Measurements from ENCODE around the gene ANAPC16.
A peak's percentile ranks its signal among the peaks of the same experiment; 100 is the strongest.

Gene ANAPC16

GRCh38 chr10:72177454-72177853, 38.4 kb upstream of the ANAPC16 start:
- Histone ChIP-seq H3K36me3 (ENCODE audit: control insufficient read depth in 2 of 2, insufficient read depth in 2 of 2, low read length in 2 of 2) (peaks cover 4 to 5% of the 10 kb centered on the region in 2 donors), H3K27me3 (ENCODE audit: control insufficient read depth in 2 of 2, insufficient read depth in 2 of 2, low read length in 2 of 2) (no peaks in the 10 kb centered on the region), H3K4me3 (ENCODE audit: low read length in 2 of 2) (no peak overlapping the region), H3K27ac (ENCODE audit: low read depth in 2 of 2, low read length in 2 of 2) (no peak overlapping the region), H3K9ac (ENCODE audit: low read depth in 1 of 2, low read length in 2 of 2) (no peak overlapping the region), H3K9me3 (ENCODE audit: control insufficient read depth in 2 of 2, low read length in 2 of 2) (no peaks in the 10 kb centered on the region), H3K4me1 (ENCODE audit: control insufficient read depth in 2 of 2, insufficient read depth in 2 of 2, low read length in 2 of 2) (no peaks in the 10 kb centered on the region)

- Histone ChIP-seq H3K27me3 (ENCODE audit: control insufficient read depth in 2 of 2, insufficient read depth in 2 of 2, low read length in 2 of 2) (no peaks in the 10 kb centered on the region), H3K4me3 (ENCODE audit: low read length in 2 of 2) (no peak overlapping the region), H3K27ac (ENCODE audit: low read depth in 2 of 2, low read length in 2 of 2) (no peak overlapping the region), H3K36me3 (ENCODE audit: control insufficient read depth in 2 of 2, insufficient read depth in 2 of 2, low read length in 2 of 2) (peaks cover 4 to 5% of the 10 kb centered on the region in 2 donors), H3K9ac (ENCODE audit: low read depth in 1 of 2, low read length in 2 of 2) (no peak overlapping the region), H3K9me3 (ENCODE audit: control insufficient read depth in 2 of 2, low read length in 2 of 2) (no peaks in the 10 kb centered on the region), H3K4me1 (ENCODE audit: control insufficient read depth in 2 of 2, insufficient read depth in 2 of 2, low read length in 2 of 2) (no peaks in the 10 kb centered on the region)
Measured at GRCh38 chr10:72184156-72184555, 31.7 kb upstream of the ANAPC16 start.

- no peaks in the 10 kb centered on the region for H3K9me3 ChIP-seq (ENCODE audit: control insufficient read depth in 2 of 2, low read length in 2 of 2)
- peak overlapping the region in 1 of 2 donors; percentile 4 for H3K4me3 ChIP-seq (ENCODE audit: low read length in 2 of 2)
- peaks cover 3 to 4% of the 10 kb centered on the region in 2 donors for H3K36me3 ChIP-seq (ENCODE audit: control insufficient read depth in 2 of 2, insufficient read depth in 2 of 2, low read length in 2 of 2)
- H3K4me1 ChIP-seq (ENCODE audit: control insufficient read depth in 2 of 2, insufficient read depth in 2 of 2, low read length in 2 of 2) = no peaks in the 10 kb centered on the region
- no peaks in the 10 kb centered on the region for H3K27me3 ChIP-seq (ENCODE audit: control insufficient read depth in 2 of 2, insufficient read depth in 2 of 2, low read length in 2 of 2)
- H3K27ac ChIP-seq (ENCODE audit: low read depth in 2 of 2, low read length in 2 of 2) = peak overlapping the region; percentile 20 to 64
- H3K9ac ChIP-seq (ENCODE audit: low read depth in 1 of 2, low read length in 2 of 2) = peak overlapping the region in 1 of 2 donors; percentile 9
Measured at GRCh38 chr10:72186258-72186981, 29.4 kb upstream of the ANAPC16 start.

- Histone ChIP-seq H3K27ac (ENCODE audit: low read depth in 2 of 2, low read length in 2 of 2) (peak overlapping the region; percentile 2 to 19), H3K9ac (ENCODE audit: low read depth in 1 of 2, low read length in 2 of 2) (no peak overlapping the region), H3K27me3 (ENCODE audit: control insufficient read depth in 2 of 2, insufficient read depth in 2 of 2, low read length in 2 of 2) (no peaks in the 10 kb centered on the region), H3K4me1 (ENCODE audit: control insufficient read depth in 2 of 2, insufficient read depth in 2 of 2, low read length in 2 of 2) (no peaks in the 10 kb centered on the region), H3K36me3 (ENCODE audit: control insufficient read depth in 2 of 2, insufficient read depth in 2 of 2, low read length in 2 of 2) (peaks cover 3 to 4% of the 10 kb centered on the region in 2 donors), H3K9me3 (ENCODE audit: control insufficient read depth in 2 of 2, low read length in 2 of 2) (no peaks in the 10 kb centered on the region), H3K4me3 (ENCODE audit: low read length in 2 of 2) (peak overlapping the region in 1 of 2 donors; percentile 4)
Measured at GRCh38 chr10:72186982-72187330, 28.9 kb upstream of the ANAPC16 start.

GRCh38 chr10:72194949-72195348, 20.9 kb upstream of the ANAPC16 start:
- no peak overlapping the region for H3K27ac ChIP-seq (ENCODE audit: low read depth in 2 of 2, low read length in 2 of 2)
- H3K9me3 ChIP-seq (ENCODE audit: control insufficient read depth in 2 of 2, low read length in 2 of 2) = no peaks in the 10 kb centered on the region
- no peak overlapping the region for H3K4me3 ChIP-seq (ENCODE audit: low read length in 2 of 2)
- H3K27me3 ChIP-seq (ENCODE audit: control insufficient read depth in 2 of 2, insufficient read depth in 2 of 2, low read length in 2 of 2) = no peaks in the 10 kb centered on the region
- peaks cover 3 to 7% of the 10 kb centered on the region in 2 donors for H3K36me3 ChIP-seq (ENCODE audit: control insufficient read depth in 2 of 2, insufficient read depth in 2 of 2, low read length in 2 of 2)
- H3K9ac ChIP-seq (ENCODE audit: low read depth in 1 of 2, low read length in 2 of 2) = no peak overlapping the region
- H3K4me1 ChIP-seq (ENCODE audit: control insufficient read depth in 2 of 2, insufficient read depth in 2 of 2, low read length in 2 of 2) = no peaks in the 10 kb centered on the region

- Histone ChIP-seq H3K9ac (ENCODE audit: low read depth in 1 of 2, low read length in 2 of 2) (no peak overlapping the region), H3K4me1 (ENCODE audit: control insufficient read depth in 2 of 2, insufficient read depth in 2 of 2, low read length in 2 of 2) (no peaks in the 10 kb centered on the region), H3K9me3 (ENCODE audit: control insufficient read depth in 2 of 2, low read length in 2 of 2) (no peaks in the 10 kb centered on the region), H3K27ac (ENCODE audit: low read depth in 2 of 2, low read length in 2 of 2) (no peak overlapping the region), H3K27me3 (ENCODE audit: control insufficient read depth in 2 of 2, insufficient read depth in 2 of 2, low read length in 2 of 2) (no peaks in the 10 kb centered on the region), H3K4me3 (ENCODE audit: low read length in 2 of 2) (no peak overlapping the region), H3K36me3 (ENCODE audit: control insufficient read depth in 2 of 2, insufficient read depth in 2 of 2, low read length in 2 of 2) (peaks cover 7 to 19% of the 10 kb centered on the region in 2 donors)
Measured at GRCh38 chr10:72200883-72201282, 14.9 kb upstream of the ANAPC16 start.

- H3K4me3 ChIP-seq (ENCODE audit: low read length in 2 of 2) = no peak overlapping the region
- H3K36me3 ChIP-seq (ENCODE audit: control insufficient read depth in 2 of 2, insufficient read depth in 2 of 2, low read length in 2 of 2) = peaks cover 7 to 19% of the 10 kb centered on the region in 2 donors
- no peaks in the 10 kb centered on the region for H3K4me1 ChIP-seq (ENCODE audit: control insufficient read depth in 2 of 2, insufficient read depth in 2 of 2, low read length in 2 of 2)
- no peaks in the 10 kb centered on the region for H3K27me3 ChIP-seq (ENCODE audit: control insufficient read depth in 2 of 2, insufficient read depth in 2 of 2, low read length in 2 of 2)
- H3K27ac ChIP-seq (ENCODE audit: low read depth in 2 of 2, low read length in 2 of 2) = no peak overlapping the region
- no peaks in the 10 kb centered on the region for H3K9me3 ChIP-seq (ENCODE audit: control insufficient read depth in 2 of 2, low read length in 2 of 2)
- H3K9ac ChIP-seq (ENCODE audit: low read depth in 1 of 2, low read length in 2 of 2) = no peak overlapping the region
Measured at GRCh38 chr10:72201293-72201692, 14.5 kb upstream of the ANAPC16 start.

- Histone ChIP-seq H3K9me3 (ENCODE audit: control insufficient read depth in 2 of 2, low read length in 2 of 2) (no peaks in the 10 kb centered on the region), H3K4me3 (ENCODE audit: low read length in 2 of 2) (no peak overlapping the region), H3K9ac (ENCODE audit: low read depth in 1 of 2, low read length in 2 of 2) (no peak overlapping the region), H3K4me1 (ENCODE audit: control insufficient read depth in 2 of 2, insufficient read depth in 2 of 2, low read length in 2 of 2) (no peaks in the 10 kb centered on the region), H3K36me3 (ENCODE audit: control insufficient read depth in 2 of 2, insufficient read depth in 2 of 2, low read length in 2 of 2) (peaks cover 7 to 25% of the 10 kb centered on the region in 2 donors), H3K27ac (ENCODE audit: low read depth in 2 of 2, low read length in 2 of 2) (no peak overlapping the region), H3K27me3 (ENCODE audit: control insufficient read depth in 2 of 2, insufficient read depth in 2 of 2, low read length in 2 of 2) (no peaks in the 10 kb centered on the region)
Measured at GRCh38 chr10:72204296-72204695, 11.5 kb upstream of the ANAPC16 start.

- peaks cover 7 to 29% of the 10 kb centered on the region in 2 donors for H3K36me3 ChIP-seq (ENCODE audit: control insufficient read depth in 2 of 2, insufficient read depth in 2 of 2, low read length in 2 of 2)
- H3K27me3 ChIP-seq (ENCODE audit: control insufficient read depth in 2 of 2, insufficient read depth in 2 of 2, low read length in 2 of 2) = no peaks in the 10 kb centered on the region
- no peaks in the 10 kb centered on the region for H3K9me3 ChIP-seq (ENCODE audit: control insufficient read depth in 2 of 2, low read length in 2 of 2)
- no peaks in the 10 kb centered on the region for H3K4me1 ChIP-seq (ENCODE audit: control insufficient read depth in 2 of 2, insufficient read depth in 2 of 2, low read length in 2 of 2)
- H3K9ac ChIP-seq (ENCODE audit: low read depth in 1 of 2, low read length in 2 of 2) = no peak overlapping the region
- H3K27ac ChIP-seq (ENCODE audit: low read depth in 2 of 2, low read length in 2 of 2) = no peak overlapping the region
- H3K4me3 ChIP-seq (ENCODE audit: low read length in 2 of 2) = no peak overlapping the region
Measured at GRCh38 chr10:72204724-72205123, 11.1 kb upstream of the ANAPC16 start.

- peaks cover 12 to 28% of the 10 kb centered on the region in 2 donors for H3K36me3 ChIP-seq (ENCODE audit: control insufficient read depth in 2 of 2, insufficient read depth in 2 of 2, low read length in 2 of 2)
- H3K27me3 ChIP-seq (ENCODE audit: control insufficient read depth in 2 of 2, insufficient read depth in 2 of 2, low read length in 2 of 2) = no peaks in the 10 kb centered on the region
- H3K27ac ChIP-seq (ENCODE audit: low read depth in 2 of 2, low read length in 2 of 2) = no peak overlapping the region
- no peaks in the 10 kb centered on the region for H3K4me1 ChIP-seq (ENCODE audit: control insufficient read depth in 2 of 2, insufficient read depth in 2 of 2, low read length in 2 of 2)
- H3K4me3 ChIP-seq (ENCODE audit: low read length in 2 of 2) = no peak overlapping the region
- no peak overlapping the region for H3K9ac ChIP-seq (ENCODE audit: low read depth in 1 of 2, low read length in 2 of 2)
- H3K9me3 ChIP-seq (ENCODE audit: control insufficient read depth in 2 of 2, low read length in 2 of 2) = no peaks in the 10 kb centered on the region
Measured at GRCh38 chr10:72206511-72207229, 9.1 kb upstream of the ANAPC16 start.
